ENCODE results near the gene TMEM86A.
A peak's percentile ranks its signal among the peaks of the same experiment; 100 is the strongest.

The TMEM86A gene

GRCh38 chr11:18727479-18728236 lies 29.1 kb downstream of the TMEM86A start:
- no peak for FAIRE-seq

- no peak for FAIRE-seq
Measured at GRCh38 chr11:18728658-18729057, 30.1 kb downstream of the TMEM86A start.

DNA sequence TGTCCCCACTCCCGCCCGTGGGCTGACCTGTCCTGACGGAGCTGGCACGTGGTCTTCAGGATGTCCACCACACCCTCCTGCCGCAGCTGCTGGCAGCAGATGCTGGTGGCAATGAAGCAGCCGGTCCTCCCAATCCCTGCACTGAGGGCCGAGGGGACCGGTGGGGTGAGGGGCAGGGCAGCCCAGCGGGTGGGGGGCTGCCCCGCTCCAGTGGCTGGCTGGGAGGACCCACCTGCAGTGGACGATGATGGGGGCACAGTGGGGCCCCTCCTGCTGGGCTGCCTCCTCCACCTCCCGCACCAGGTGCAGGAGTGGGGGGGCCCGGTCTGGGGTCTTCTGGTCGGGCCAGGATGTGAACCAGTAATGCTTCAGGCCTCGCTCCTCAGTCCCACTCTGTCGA lies 30.8 kb downstream of the TMEM86A start:
- no peak for FAIRE-seq

- no peak for FAIRE-seq
Measured at GRCh38 chr11:18730020-18730419, 31.4 kb downstream of the TMEM86A start.

DNA sequence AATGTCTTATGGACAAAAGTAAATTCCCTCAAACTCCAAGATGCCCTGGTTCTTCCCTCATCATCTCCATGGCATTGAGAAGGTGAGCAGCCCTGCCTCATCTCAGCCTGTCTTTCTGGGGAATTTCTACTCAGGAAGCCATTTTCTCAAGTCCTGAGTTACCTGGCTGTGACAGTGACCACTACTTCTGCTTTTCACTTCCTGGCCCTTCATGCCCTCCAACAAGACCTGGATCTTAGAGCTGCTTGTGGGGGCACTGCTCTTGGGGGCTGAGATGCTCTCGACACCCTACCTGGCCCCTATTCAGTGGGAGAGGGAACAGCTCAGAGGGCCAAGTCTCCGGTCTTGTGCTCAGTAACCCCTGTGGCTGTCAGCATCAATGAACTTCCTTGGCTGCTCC lies 32.9 kb downstream of the TMEM86A start:
- no peak for FAIRE-seq

GRCh38 chr11:18731949-18732821 lies 33.6 kb downstream of the TMEM86A start:
- peak; percentile 62 for FAIRE-seq

DNA sequence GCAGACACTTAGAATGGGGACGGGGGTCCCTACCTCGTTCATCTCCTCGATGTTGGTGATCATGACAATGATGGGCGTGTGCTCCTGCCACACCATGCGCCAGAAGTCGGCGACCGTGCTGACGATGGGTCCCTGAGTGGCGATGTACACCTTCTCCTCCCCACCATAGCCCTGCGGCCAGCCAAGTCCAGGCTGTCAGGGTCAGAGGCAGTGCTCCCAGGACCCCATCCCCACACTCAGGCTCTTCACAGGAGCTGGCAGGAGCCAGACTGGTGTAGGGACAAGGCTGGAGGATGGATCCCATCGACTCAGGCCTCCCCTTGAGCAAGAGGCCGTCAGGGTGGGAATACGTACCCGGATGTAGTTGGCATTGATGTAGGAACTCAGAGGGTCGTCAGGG lies 34.6 kb downstream of the TMEM86A start:
- no peak for FAIRE-seq

DNA sequence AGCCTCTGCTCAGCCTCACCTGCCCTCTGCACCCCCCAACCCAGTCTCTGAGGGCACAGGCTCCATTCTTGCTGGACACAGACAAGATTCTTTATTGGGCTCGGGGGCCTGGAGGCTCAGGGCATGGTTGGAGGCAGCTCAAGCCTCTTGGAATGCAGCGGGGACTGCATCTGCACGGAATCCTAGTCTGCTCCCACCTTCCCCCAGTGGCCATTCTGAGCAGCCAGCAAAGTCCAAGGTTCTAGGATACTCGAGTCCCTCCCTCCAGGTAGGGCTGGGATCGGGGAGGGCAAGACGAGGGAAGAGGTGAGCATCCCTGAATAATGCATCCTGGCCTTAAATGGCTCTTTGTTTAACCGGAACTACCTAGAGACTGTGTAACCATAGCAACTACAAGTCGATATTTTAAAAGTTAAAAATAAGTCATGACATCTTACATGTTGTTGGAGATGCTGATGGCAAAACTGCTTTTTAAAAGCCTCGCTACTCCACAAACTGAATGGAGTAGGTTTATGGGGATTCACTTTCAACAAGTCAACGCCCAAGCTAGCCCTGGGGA lies 38.1 kb downstream of the TMEM86A start:
- no peak for FAIRE-seq

GRCh38 chr11:18737642-18738041 lies 39.1 kb downstream of the TMEM86A start:
- FAIRE-seq = no peak

DNA sequence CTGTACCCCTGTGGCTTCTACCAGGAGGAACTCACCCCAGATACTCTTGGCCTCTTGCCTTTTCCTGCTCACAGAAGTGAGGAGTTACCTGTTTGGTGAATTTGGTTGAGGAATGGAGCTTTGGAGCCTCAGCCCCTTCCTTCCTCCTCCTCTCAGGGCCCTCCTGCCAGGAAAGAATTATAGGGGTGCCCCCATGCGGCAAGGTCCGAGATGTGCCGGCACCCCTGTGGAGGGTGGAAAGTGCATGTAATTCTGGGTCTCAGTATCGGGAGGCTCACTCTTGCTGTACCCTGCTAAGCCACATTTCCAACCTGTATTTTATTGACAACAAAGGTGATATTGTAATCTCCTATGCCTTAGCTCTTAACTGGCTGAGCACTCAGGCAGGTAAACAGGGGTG lies 41.1 kb downstream of the TMEM86A start:
- no peak for FAIRE-seq

- FAIRE-seq = no peak
Measured at GRCh38 chr11:18741783-18742182, 43.2 kb downstream of the TMEM86A start.

DNA sequence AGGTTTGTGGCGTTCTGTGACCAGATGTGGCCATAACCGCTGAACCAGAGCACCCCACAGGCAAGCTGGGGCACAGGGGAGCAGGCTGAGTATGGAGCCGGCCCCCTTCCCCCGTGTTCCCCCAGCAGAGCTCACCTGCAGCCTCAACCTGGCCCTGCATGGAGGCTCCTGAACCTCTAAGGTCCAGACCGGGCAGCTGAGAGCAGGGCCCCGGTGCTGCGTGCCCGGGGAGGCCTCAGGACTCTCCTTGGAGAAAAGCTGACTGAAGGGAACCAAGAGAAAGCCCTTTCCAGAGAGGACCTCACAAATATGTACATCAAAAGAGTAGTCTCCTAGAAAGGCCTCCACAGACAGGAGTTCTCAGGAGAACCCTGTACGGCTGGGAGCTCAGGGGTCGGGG lies 44.8 kb downstream of the TMEM86A start:
- FAIRE-seq = no peak

- no peak for FAIRE-seq
Measured at GRCh38 chr11:18743900-18744514, 45.4 kb downstream of the TMEM86A start.

DNA sequence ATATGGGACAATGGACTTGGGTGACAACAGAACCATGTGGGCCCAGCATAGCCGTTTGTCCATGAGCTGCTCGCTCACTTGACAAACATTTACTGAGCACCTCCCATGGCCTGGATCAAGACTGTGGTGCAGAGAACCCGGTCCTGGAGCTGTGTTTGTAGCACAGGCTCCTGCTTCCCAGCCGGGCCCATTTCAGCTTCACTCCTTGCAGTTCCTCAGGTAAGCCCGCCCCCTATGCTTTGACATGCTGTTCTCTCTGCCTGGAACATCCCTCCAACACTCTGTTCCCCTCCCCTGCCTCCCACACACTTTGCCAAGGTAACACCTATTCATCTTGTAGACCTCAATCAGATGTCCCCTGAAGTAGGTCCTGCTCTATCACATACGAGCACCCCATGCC lies 46.7 kb downstream of the TMEM86A start:
- FAIRE-seq = no peak

- FAIRE-seq = no peak
Measured at GRCh38 chr11:18748766-18749365, 50.3 kb downstream of the TMEM86A start.

DNA sequence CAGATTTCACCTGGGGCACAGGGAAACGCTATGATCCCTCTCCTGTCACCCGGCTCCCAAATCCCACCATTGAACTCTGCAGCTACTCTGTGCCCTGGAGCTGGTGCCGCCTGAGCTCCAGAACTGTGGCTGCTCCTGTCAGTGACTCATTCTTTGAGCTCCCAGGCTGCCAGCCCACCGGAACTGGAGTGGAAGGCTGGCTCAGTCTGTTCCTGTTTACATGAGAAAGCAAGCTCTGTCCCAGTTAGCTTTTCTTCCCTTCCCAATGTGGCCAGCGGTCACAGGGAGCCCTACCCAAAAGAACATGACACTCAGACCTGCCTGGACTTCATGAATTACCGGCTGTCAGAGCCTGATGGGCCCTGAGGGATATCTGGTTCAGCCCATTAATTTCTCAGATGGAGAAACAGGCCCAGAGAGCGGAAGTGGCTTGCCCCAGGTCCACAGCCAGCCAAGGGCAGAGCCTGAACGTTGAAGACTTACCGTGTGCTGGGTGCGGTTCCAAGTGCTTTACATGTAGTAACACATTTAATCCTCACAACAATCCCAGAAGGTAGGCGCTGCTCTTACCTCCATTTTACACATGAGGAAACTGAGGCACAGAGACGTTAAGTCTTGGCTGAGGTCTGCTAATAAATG lies 51.2 kb downstream of the TMEM86A start:
- no peak for FAIRE-seq

- FAIRE-seq = no peak
Measured at GRCh38 chr11:18750944-18751343, 52.4 kb downstream of the TMEM86A start.

DNA sequence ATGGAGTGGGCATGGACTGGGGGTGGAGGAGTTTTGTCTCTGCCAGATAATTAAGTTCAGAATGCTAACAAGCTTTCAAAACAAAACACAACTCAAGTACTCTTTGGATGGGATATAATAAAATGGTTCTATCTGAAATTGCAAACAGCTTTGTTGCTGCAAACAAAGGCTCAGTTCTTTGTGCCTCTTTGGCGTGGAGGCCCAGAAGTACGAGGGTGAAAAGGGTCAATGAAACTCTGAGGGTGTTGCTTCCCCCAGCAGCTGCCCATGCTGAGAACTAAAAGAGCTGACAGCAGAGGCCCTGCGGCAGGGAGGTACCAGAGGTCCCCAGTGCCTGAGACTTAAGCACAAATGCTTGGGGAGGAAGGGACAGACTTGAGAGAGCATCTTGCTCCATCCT lies 53.9 kb downstream of the TMEM86A start:
- FAIRE-seq = no peak

GRCh38 chr11:18754308-18754707 lies 55.7 kb downstream of the TMEM86A start:
- FAIRE-seq = no peak
